C4-2B (cell line): Measurements from ENCODE around the gene RNF2.

ENCODE experiments used
- CTCF ChIP-seq: fragments of 450-650 bp; conservative IDR thresholded peaks from 2 replicates; pipeline ENCODE4 v1.5.1; 2017; ENCODE audit warnings: mild to moderate bottlenecking
- ZFX ChIP-seq: fragments of 450-650 bp; IDR thresholded peaks from 2 replicates; pipeline ENCODE4 v1.6.1; 2017

- TF ChIP-seq CTCF, result no peak
- TF ChIP-seq ZFX, result no peak
Measured at GRCh38 chr1:185042737-185043136, 2.6 kb upstream of the RNF2 start.
